Right lobe of liver (tissue), 6 donors: ENCODE results near the gene MAP2K4. TPM values are rescaled to one million over a fixed set of nuclear protein-coding genes. Genes with fewer than 3 reads are reported as not detected.

Experiments
- ATAC-seq, 4 donors: fragments of 200-7000 bp; cut with Tn5 transposase; one replicate each; pipeline ENCODE4 v1.9.1; 2020; ENCODE audit warnings: mild to moderate bottlenecking in 4 of 4, moderate library complexity in 4 of 4
- DNase-seq, 3 donors: peaks; one replicate each; pipeline ENCODE4 v3.0.0-alpha.2; 2020
- H3K27ac ChIP-seq, 3 donors: fragments of 200-600 bp; one replicate each; pipeline ENCODE4 v1.8.0; 2022
- H3K27me3 ChIP-seq, 2 donors: fragments of 200-600 bp; one replicate each; pipeline ENCODE4 v1.8.0; 2022
- H3K36me3 ChIP-seq, 4 donors: fragments of 200-600 bp; sonication (generic) in 1 of 4; one replicate each; pipeline versions ENCODE4 v1.5.1 to v1.8.0; 2017 to 2022; ENCODE audit warnings: control low read depth in 1 of 4
- H3K4me1 ChIP-seq, 4 donors: fragments of 200-600 bp; sonication (generic) in 1 of 4; one replicate each; pipeline versions ENCODE4 v1.5.1 to v1.8.0; 2017 to 2022; ENCODE audit warnings: control low read depth in 1 of 4
- H3K4me3 ChIP-seq, 3 donors: fragments of 200-600 bp; one replicate each; pipeline ENCODE4 v1.8.0; 2022
- H3K9me3 ChIP-seq, 4 donors: fragments of 200-600 bp; sonication (generic) in 1 of 4; one replicate each; pipeline versions ENCODE4 v1.5.1 to v1.8.0; 2017 to 2022; ENCODE audit warnings: control low read depth in 1 of 4
- CTCF ChIP-seq, 4 donors: fragments of 200-600 bp in 3 of 4; fragments of 450-650 bp in 1 of 4; IDR thresholded peaks; one replicate each; pipeline versions ENCODE4 v1.5.1 to v1.8.0; 2016 to 2022; ENCODE audit warnings: antibody characterized with exemption in 4 of 4, mild to moderate bottlenecking in 2 of 4
- POLR2A ChIP-seq: fragments of 450-650 bp; IDR thresholded peaks from one replicate; pipeline ENCODE4 v1.6.1; 2017; ENCODE audit warnings: antibody characterized with exemption, mild to moderate bottlenecking
- WGBS: methylation state at CpG from one replicate; pipeline ENCODE4 v1.1.6; 2018; ENCODE audit warnings: low coverage, low lambda C conversion rate; ENCODE audit not compliant: insufficient coverage; ENCODE audit errors: missing lambda C conversion rate; 5-methylcytosine and 5-hydroxymethylcytosine counted together
- intact Hi-C, 2 donors: fragments of 100-400 bp; cut with DNase I; formaldehyde crosslinking; loops; one replicate each; pipeline versions ENCODE4 v1.11.2 to v1.14.1; 2022
- total RNA-seq, 6 experiments: library from RNA; depleted of rRNA in 2 of 6; stranded (reverse); fragments of >200 nt in 2 of 6; fragmentation: NEBNext Ultra II Directional in 3 of 6; extraction: Animal tissue kit (Norgen Biotek cat#: 25700) in 3 of 6; gene quantifications; one replicate each; pipeline versions ENCODE4 v1.1.0 to v1.2.4, GENCODE V29; 2016 to 2023
- donor health status: DM: no; HTN: yes; CAD: no.
- donor health status: DM: no; HTN: no; CAD: no.
- donor health status: DM: no; HTN: no; CAD: no.
- donor health status: DM: no; HTN: yes; CAD: no.
- donor health status: DM: no; HTN: yes; CAD: no.

Gene MAP2K4
- total RNA-seq, 6 experiments from 2014 or later: 14.9 to 23.7 (median 18.7) TPM

- Histone ChIP-seq H3K9me3 (no peaks in the 10 kb centered on the region), H3K4me3 (peak overlapping the region; percentile 84 to 86 (median 85)), H3K4me1 (peaks cover 0 to 5% (median 0%) of the 10 kb centered on the region in 4 donors), H3K27ac (peak overlapping the region; percentile 83 to 94 (median 90)), H3K27me3 (no peaks in the 10 kb centered on the region), H3K36me3 (peaks cover 0 to 3% (median 0%) of the 10 kb centered on the region in 4 donors)
- ATAC-seq (peak; percentile 40 to 51 (median 48)), DNase-seq (peak in 1 of 3 donors; percentile 69)
- 0% methylated on average over 8 of the region's 14 CpGs for WGBS
- TF ChIP-seq CTCF (IDR thresholded peaks at IDR 0.05): peak in 1 of 4 donors; percentile 34
- TF ChIP-seq POLR2A: no peak
- intact Hi-C loops: no loop called here
Measured at GRCh38 chr17:11996722-11997146, 23.9 kb upstream of the MAP2K4 start.

- Histone ChIP-seq H3K27ac (peak within 1 kb of the TSS; percentile 83 to 94 (median 90)), H3K4me3 (peak within 1 kb of the TSS; percentile 84 to 86 (median 85)), H3K27me3 (no peaks in the 10 kb centered on the region), H3K9me3 (no peaks in the 10 kb centered on the region), H3K36me3 (peaks cover 0 to 2% (median 0%) of the 10 kb centered on the region in 4 donors), H3K4me1 (peaks cover 0 to 5% (median 0%) of the 10 kb centered on the region in 4 donors)
- 9% methylated on average over 10 of the region's 74 CpGs for WGBS
- TF ChIP-seq CTCF (IDR thresholded peaks at IDR 0.05): peak in 3 of 4 donors; percentile 8 to 32 (median 15)
- TF ChIP-seq POLR2A: peak; percentile 98
- DNase-seq: peak; percentile 98
- intact Hi-C loops: no loop called here
- ATAC-seq: peak; percentile 97 to 99 (median 98)
Measured at GRCh38 chr17:11997147-11997971, 23.3 kb upstream of the MAP2K4 start, which contains the start of gene ZNF18. Gene ZNF18 (minus strand): TSS chr17:11997475. CDS start chr17:11992829, 4,646 bp downstream.

- H3K27ac ChIP-seq: peak overlapping the region; percentile 27 to 94 (median 28)
- DNase-seq (no peak), ATAC-seq (peak in 1 of 4 donors; percentile 3)
- H3K27me3 ChIP-seq: no peaks in the 10 kb centered on the region
- peaks cover 0 to 5% (median 0%) of the 10 kb centered on the region in 4 donors for H3K4me1 ChIP-seq
- 51% methylated on average over 4 of the region's 4 CpGs for WGBS
- H3K36me3 ChIP-seq: no peaks in the 10 kb centered on the region
- TF ChIP-seq POLR2A (no peak), CTCF (IDR thresholded peaks at IDR 0.05) (no peak)
- H3K4me3 ChIP-seq: peak overlapping the region; percentile 84 to 86 (median 85)
- intact Hi-C loops: no loop called here
- no peaks in the 10 kb centered on the region for H3K9me3 ChIP-seq
Measured at GRCh38 chr17:11997972-11998233, 22.8 kb upstream of the MAP2K4 start.

GRCh38 chr17:11999696-12000095 is 21.0 kb upstream of the MAP2K4 start:
- Histone ChIP-seq H3K36me3 (no peaks in the 10 kb centered on the region), H3K4me3 (no peak overlapping the region), H3K27me3 (no peaks in the 10 kb centered on the region), H3K9me3 (no peaks in the 10 kb centered on the region), H3K27ac (no peak overlapping the region), H3K4me1 (peaks cover 0 to 5% (median 0%) of the 10 kb centered on the region in 4 donors)
- intact Hi-C loops: no loop called here
- ATAC-seq (no peak), DNase-seq (no peak)
- 59% methylated on average over 5 of the region's 5 CpGs for WGBS
- TF ChIP-seq CTCF (IDR thresholded peaks at IDR 0.05) (no peak), POLR2A (no peak)
